Activated T-helper 1 cell treated with anti-CD3 and anti-CD28 coated beads, Interleukin-2, amount 50 U/mL, for 16 hours (primary cell): ENCODE results near the gene CCDC120.
A peak's percentile ranks its signal among the peaks of the same experiment; 100 is the strongest.

Experiments used
- DNase-seq, 2 donors: peaks; one replicate each; pipeline ENCODE4 v3.0.0-alpha.2; 2020; ENCODE audit warnings: low read depth in 1 of 2, low spot score in 1 of 2

CCDC120 gene

DNA sequence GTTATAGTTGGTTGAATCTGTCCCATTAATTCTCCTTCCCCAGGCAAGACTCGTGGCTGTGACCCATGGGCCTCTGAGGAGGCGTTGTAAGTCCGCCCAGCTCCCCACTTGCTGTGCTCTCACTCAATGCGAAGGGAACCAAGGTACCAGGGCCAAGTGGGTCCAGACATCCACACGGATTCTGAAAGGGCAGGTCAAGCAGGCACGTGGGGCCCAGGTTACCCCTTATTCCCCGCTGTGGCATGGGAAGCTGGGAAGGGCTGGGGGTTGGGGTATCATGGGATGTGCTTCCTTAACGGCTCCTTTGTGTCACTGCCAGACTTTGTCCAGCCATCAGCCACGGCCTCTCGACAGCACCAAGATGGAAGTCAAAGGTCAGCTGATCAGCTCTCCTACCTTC lies 3.1 kb downstream of the CCDC120 start:
- no peak for DNase-seq

DNA sequence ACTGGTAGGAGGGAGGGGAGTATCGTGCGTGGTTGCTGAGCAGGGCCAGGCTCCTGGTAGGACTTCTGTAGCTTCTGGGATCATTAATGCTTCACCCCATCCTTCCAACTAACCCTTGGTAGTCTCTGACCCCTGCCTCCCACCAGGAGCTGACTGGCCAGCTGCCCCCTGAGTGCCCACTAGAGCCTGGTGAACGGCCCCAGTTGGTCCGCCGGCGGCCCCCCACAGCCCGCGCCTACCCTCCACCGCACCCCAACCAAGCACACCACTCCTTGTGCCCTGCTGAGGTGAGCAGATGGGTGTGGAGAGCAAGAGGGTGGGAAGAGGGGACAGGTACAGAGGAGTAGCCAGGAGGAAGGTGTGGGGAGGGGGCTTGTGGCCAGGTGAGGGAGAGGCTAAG lies 4.9 kb downstream of the CCDC120 start:
- DNase-seq, result no peak

GRCh38 chrX:49064303-49064702 lies 5.5 kb downstream of the CCDC120 start:
- no peak for DNase-seq

- DNase-seq, result no peak
Measured at GRCh38 chrX:49064735-49065134, 5.9 kb downstream of the CCDC120 start.

- no peak for DNase-seq
Measured at GRCh38 chrX:49066278-49066677, 7.5 kb downstream of the CCDC120 start.

GRCh38 chrX:49066690-49067089 lies 7.9 kb downstream of the CCDC120 start:
- no peak for DNase-seq

GRCh38 chrX:49067285-49068120 lies 8.7 kb downstream of the CCDC120 start:
- DNase-seq, result no peak

DNA sequence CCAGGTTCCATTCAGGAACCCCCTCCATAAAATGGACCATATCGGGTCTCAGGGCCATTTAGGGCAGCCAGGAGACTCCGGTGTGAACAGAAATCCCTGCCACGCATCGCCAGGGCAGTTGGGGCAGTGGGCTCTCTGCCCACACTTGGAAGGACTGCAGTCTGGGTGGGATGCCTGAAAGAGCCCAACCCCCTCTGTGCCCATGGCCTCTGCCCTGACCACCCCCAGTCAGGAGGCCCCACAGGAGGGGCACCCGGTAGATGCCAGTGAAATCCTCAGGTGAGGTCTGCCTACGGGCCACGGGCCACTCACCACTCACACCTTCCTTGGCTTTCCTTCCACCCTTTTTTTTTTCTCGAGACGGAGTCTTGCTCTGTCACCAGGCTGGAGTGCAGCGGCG lies 10.2 kb downstream of the CCDC120 start:
- DNase-seq, result no peak

DNA sequence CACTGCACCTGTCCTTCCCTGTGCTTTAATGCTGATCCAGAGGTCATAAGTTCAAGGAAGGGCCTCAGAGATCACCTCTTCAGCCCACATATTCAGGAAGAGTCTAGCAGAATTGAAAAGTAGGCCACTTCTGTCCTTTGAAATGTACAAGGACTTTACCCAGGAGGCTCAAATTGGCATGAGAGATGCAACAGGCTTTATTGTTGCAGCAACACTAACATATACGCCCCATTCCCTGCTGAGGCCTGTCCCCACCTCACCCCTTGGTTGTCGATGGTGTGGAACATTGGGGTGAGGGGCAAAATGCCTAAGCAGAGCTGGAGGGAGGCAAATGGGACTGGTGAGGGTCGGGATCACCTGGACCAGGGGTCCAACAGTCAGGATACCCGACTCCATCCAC lies 12.2 kb downstream of the CCDC120 start:
- DNase-seq, result no peak

DNA sequence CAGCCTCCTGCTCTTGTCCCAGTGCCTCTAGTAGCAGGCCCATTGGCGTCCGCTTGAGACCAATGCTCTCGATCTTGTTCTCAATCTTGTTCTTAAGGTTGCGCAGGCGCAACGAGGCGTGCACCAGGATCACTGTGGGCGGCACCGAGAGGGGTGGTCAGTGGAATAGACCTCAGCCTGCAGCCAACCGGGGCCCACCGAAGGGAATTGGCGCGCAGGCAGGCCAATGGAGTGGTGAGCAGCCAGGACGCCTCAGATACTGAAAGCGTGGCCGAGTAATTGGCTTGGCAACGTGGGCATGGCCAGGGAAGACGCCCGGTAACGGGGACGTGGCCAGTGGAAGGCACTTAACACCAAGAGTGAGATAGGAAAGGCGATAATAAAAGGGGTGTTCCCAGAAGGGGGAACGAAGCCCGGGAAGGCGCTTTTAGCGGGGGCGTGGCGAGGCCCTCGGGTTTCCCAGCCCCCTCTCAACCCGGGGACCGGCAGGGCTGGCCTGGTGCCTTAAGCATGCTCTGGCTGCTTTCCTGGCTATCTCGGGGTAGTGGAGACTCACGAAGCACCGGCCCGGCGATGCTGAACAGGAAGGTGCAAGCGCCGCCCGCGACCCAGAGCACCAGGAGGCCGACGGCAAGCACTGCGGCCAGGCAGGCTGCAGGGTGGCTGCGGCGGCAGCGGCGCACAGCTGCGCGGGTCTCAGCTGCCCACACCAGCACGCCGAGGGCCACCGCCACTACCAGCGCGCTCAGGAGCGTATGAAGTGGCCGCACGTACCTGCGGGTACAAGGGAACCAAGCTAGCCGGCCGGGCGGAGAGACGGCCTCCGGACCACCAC lies 13.3 kb downstream of the CCDC120 start:
- DNase-seq, result no peak

- no peak for DNase-seq
Measured at GRCh38 chrX:49072712-49073095, 13.9 kb downstream of the CCDC120 start.

DNA sequence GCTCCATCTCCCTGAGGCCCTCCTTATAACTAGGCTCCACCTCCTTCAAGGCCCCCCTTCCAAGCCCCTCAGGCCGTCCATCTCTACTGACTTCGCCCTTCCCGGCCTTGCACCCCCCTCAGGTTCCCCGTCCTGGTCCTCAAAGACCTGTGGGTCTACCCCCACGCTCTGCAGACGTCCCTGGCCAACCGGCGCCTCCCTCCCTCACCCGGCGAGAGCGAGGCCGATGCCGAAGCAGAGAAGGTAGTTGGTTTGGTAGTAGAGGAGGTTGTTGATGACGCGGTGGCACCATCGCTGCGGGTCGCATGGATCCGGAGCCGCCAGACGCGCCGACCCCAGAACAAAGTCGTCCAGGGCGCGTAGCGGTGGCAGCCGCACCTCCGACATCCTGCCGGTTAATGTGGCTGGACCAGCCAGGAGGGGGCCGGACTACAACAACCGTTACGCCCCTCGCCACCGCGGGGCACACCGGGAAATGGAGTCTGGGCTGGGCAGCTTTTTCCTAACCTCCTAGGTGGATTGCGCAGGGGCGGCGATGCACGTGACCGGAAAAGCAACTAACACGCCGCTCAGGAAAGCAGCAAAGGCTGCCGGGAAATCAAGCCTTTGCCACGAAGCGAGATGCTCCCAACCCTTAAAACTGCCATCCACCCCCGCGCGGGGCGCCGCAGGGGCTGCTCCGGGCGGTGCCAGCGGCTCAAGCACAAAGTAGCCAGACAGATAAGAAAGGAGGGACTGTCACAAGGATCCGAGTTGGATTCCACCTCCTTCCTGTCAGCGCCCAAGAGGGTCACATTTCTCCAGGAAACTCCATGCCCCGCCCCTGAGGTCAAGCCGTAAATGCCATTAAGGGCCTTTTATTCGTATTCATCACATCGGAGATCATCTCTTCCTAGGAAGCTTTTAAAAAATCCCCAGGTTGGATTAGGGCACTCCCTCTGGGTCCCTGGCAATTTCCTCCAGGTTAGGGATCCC lies 15.1 kb downstream of the CCDC120 start, which contains the start of gene PRAF2:
Gene PRAF2, minus strand, starts transcription at position 402 of the 975 bp plus-strand sequence. Its CDS starts 15 bp downstream, at position 387.
- peak; percentile 77 to 78 for DNase-seq

DNA sequence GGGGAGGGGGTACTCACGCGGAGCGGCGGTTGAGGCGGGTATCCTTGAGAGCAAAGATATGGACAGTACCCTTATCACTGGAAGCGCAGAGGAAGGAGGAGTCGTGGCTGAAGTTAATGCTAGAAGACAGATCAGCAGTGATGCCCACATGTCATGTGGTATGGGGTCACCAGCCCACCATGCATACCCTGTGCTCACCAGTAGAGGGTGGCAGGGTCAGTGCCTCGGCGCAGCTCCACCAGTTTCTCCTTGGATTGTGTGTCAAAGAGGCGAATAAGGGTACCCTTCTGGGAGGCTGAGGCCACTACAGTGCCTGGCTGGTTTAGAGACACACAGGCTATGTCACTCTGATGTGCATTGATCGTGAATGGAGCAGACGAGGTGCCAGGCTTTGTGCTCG lies 16.5 kb downstream of the CCDC120 start:
- no peak for DNase-seq

GRCh38 chrX:49077941-49078340 lies 19.1 kb downstream of the CCDC120 start:
- DNase-seq, result no peak

DNA sequence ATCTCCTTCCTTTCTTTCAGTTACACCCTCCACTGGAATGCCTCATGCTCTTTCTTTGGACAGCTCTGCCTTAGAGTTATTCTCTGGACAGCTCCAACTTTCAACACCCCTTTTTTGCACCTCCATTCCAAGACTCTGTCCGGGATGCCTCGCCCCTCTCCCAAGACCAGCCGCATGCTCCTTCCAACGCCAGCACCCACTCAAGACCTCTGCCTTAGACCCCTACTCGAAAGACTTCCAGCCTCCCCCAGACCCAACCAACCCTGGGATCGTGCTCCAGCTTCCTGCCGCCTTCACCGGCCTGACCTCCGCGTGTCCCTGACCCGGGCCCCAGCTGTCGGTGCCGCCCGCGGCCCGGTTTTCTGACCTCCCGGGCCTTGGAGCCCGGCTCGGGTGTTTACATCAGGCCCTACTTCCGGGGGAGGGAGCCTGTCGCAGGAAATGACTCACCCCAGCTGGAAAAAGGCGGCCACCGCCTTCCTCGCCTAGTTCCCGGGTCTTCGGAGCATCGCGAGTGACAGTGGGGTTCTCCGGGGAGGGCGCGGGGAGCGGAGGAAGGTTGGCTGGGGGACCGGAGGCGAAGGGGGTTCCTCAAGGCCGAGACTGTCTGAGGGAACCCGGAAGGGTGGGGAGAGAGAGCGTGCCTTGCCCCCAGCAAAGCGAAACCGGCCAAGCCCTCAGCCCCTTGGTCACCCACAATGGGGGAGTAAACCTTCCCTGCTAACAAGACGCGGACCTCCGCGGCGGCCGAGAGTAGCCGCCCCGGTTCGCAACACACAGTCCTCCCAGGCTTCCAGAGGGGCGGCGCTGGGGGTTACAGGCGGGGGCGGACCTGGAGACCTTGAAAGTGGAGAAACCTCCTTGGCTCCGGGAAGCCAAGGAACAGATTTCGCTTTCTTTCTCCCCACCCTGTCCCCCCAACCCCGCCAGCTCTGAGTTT lies 21.0 kb downstream of the CCDC120 start, which contains the start of gene WDR45:
Gene WDR45, minus strand, starts transcription at position 399 of the 940 bp plus-strand sequence. CDS start 1,792 bp downstream, outside the sequence.
- peak; percentile 37 to 62 for DNase-seq

DNA sequence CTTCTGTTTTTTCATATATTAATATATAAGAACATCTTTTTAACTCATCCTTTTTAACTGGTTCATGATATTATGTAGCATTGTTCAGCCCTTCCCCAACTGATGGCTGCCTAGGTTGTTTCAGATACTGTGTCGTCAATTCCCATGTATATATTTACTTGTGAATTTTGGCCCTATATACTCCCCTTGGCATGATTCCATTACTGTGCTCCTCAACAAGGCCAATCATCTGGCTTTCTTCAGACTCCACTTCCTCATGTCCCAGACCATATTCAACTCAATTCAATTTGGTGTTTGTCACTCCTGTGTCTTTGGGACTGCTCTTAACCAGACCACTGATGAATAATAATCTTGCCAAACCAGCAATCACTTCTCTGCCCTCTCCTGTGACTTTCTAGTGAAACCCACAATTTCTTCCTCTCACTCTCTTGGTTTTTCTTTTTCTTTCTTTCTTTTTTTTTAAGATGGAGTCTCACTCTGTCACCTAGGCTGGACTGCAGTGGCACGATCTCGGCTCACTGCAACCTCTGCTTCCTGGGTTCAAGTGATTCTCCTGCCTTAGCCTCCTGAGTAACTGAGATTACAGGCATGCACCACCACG lies 23.6 kb downstream of the CCDC120 start:
- DNase-seq, result no peak

DNA sequence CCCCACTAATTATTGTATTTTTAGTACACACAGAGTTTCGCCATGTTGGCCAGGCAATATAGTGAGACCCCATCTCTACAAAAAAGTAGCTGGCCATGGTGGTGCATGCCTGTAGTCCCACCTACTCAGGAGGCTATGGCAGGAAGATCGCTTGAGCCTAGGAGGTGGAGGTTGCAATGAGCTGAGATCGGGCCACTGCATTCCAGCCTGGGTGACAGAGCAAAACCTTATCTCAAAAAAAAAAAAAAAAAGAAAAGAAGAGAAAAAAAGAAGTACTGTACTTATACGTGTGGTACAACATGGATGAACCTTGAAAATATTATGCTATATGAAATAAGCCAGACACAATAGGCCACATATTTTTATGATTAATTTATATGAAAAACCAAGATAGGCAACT lies 30.8 kb downstream of the CCDC120 start:
- no peak for DNase-seq

DNA sequence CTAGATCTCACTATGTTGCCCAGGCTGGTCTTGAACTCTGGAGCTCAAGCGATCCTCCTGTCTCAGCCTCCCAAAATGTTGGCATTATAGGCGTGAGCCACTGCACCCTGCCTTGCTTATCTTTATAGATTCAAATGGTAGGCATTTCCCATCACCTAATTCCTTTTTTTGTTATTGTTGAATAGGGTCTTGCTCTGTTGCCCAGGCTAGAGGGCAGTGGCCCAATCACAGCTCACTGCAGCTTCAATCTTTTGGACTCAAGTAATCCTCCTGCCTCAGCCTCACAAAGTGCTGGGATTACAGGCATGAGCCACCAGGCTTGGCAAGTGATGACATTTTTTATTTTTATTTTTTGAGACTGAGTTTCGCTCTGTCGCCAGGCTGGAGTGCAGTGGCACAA lies 37.6 kb downstream of the CCDC120 start:
- no peak for DNase-seq
